AG10803 (cell line): Measurements from ENCODE around the gene DCST2.
A peak's percentile ranks its signal among the peaks of the same experiment; 100 is the strongest.

Experiments used
- DNase-seq: peaks from one replicate; pipeline ENCODE4 v3.0.0; 2010; ENCODE audit warnings: low read depth
- H3K4me3 ChIP-seq: 2 replicates; pipeline ENCODE4 v1.5.1; 2011; ENCODE audit warnings: mild to moderate bottlenecking, low read length, control low read depth
- CTCF ChIP-seq: conservative IDR thresholded peaks from 2 replicates; pipeline ENCODE4 v1.5.1; 2011; ENCODE audit warnings: mild to moderate bottlenecking, low read length, control low read depth, inconsistent platforms

DCST2 gene

DNA sequence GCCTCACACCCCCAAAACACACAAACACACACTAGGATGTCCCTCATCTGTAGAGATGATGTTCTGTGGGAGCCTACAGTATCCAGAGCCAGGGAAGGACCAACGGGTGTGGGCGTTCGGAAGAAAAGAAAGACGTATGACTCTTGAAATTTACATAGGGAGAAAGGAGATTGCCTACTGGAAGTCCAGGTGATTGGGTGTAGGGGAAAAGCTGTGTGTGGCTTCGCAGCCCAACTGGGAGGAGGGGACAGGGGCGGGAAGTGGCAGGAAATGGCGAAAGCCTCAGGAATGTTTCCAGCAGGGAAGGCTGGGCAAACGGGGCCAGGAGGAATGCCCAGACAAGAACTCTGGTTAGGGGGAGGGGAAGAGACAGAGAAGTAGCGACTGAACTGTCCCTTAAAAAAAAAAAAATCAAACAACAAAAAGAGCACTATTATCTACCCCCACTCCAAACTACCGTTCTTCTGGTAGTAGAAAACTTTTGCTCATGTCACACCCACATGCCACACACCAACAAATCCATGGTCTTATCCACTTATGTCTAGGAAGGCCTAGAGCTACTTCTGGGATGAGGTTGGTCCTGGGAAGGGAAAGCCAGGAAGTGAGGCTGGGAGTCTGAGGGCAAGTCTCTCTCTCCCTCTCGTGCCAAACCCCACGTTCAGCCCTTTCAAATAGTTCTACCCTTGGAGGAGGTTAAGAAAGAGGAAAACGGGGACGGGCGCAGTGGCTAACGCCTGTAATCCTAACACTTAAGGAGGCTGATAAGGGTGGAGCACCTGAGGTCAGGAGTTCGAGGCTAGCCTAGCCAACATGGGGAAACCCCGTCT, 60.9 kb downstream of the DCST2 start:
- peak; percentile 98 for DNase-seq
- no peak for TF ChIP-seq CTCF
- peak overlapping the region; percentile 83 for H3K4me3 ChIP-seq

DNA sequence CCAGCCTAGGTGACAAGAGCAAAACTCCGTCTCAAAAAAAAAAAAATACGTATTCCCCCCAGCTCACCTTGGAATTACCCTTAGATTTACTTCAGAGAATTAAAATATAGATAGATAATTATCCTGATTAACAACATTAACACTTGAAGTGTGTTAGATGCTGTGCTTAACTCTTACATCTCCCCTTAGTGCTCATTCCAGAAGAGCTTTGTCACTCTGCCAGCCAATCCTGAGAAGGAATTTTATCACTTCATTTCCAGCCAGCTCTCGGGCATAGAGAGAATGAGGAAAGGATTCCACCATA, 61.4 kb downstream of the DCST2 start:
- no peak for DNase-seq
- peak overlapping the region; percentile 83 for H3K4me3 ChIP-seq
- no peak for TF ChIP-seq CTCF

- TF ChIP-seq CTCF = no peak
- H3K4me3 ChIP-seq = peak overlapping the region; percentile 81
- no peak for DNase-seq
Measured at GRCh38 chr1:154971341-154971998, 62.1 kb downstream of the DCST2 start.

GRCh38 chr1:154970631-154971340, 62.8 kb downstream of the DCST2 start, which contains the start of gene SHC1:
Gene SHC1 (minus strand): TSS chr1:154970747. CDS start chr1:154970526, 221 bp downstream.
- TF ChIP-seq CTCF = no peak
- H3K4me3 ChIP-seq = peak within 1 kb of the TSS; percentile 81
- DNase-seq = peak; percentile 92

- TF ChIP-seq CTCF = no peak
- H3K4me3 ChIP-seq = peak overlapping the region; percentile 81
- no peak for DNase-seq
Measured at GRCh38 chr1:154969860-154970452, 63.6 kb downstream of the DCST2 start.

DNA sequence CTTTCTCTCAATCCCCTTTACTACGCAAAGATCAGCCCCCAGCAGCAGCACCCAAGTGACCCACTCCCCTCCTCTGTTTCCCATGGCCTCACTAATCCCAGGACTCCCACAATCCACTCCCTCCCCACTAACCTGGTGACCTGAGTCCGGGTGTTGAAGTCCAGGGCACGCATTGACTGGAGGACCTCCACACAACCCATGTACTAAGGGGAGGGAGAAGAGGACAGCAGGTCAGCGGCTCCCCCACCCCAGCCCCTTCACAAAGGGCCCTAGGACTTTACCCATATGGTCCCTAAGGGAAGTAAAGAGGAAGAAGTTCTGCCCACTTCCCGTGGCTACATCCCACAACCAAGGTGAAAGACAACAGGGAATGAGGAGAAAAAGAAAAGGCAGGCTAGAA, 64.3 kb downstream of the DCST2 start:
- no peak for DNase-seq
- H3K4me3 ChIP-seq = peak overlapping the region; percentile 81
- no peak for TF ChIP-seq CTCF
